GM18526 (cell line): Measurements from ENCODE around the gene KRTDAP.

Experiments used
- POLR2A ChIP-seq: IDR thresholded peaks from 3 replicates; pipeline ENCODE4 v1.6.1; 2011; ENCODE audit not compliant: insufficient read length; ENCODE audit errors: extremely low read depth

Gene KRTDAP

GRCh38 chr19:35490364-35490763 lies at the start of gene KRTDAP:
Gene KRTDAP (minus strand): TSS chr19:35490464. CDS start chr19:35490442, 22 bp downstream.
- no peak for TF ChIP-seq POLR2A

GRCh38 chr19:35539850-35540249 lies 49.6 kb upstream of the KRTDAP start:
- no peak for TF ChIP-seq POLR2A

GRCh38 chr19:35539314-35539713 lies 49.0 kb upstream of the KRTDAP start:
- no peak for TF ChIP-seq POLR2A

- TF ChIP-seq POLR2A = no peak
These were observed 44.7 kb upstream of the KRTDAP start for GRCh38 chr19:35534803-35535480.

GRCh38 chr19:35533822-35534392 lies 43.6 kb upstream of the KRTDAP start:
- no peak for TF ChIP-seq POLR2A

GRCh38 chr19:35533201-35533821 lies 43.0 kb upstream of the KRTDAP start, which contains the start of gene GAPDHS:
Gene GAPDHS (plus strand): TSS chr19:35533456. CDS start chr19:35533528, 72 bp downstream.
- no peak for TF ChIP-seq POLR2A

GRCh38 chr19:35531291-35531690 lies 41.0 kb upstream of the KRTDAP start:
- TF ChIP-seq POLR2A = no peak

- TF ChIP-seq POLR2A = no peak
These were observed 39.3 kb upstream of the KRTDAP start for GRCh38 chr19:35529241-35530218.

- no peak for TF ChIP-seq POLR2A
These were observed 38.2 kb upstream of the KRTDAP start, which contains the start of gene SBSN for GRCh38 chr19:35528218-35529038. Gene SBSN (minus strand): TSS chr19:35528311. CDS start chr19:35528281, 30 bp downstream.

GRCh38 chr19:35525873-35526272 lies 35.6 kb upstream of the KRTDAP start:
- no peak for TF ChIP-seq POLR2A

GRCh38 chr19:35524181-35524837 lies 34.0 kb upstream of the KRTDAP start:
- no peak for TF ChIP-seq POLR2A

GRCh38 chr19:35522745-35523327 lies 32.6 kb upstream of the KRTDAP start:
- no peak for TF ChIP-seq POLR2A

- TF ChIP-seq POLR2A = no peak
These were observed 31.0 kb upstream of the KRTDAP start for GRCh38 chr19:35521124-35521743.
